GM08714 (cell line): ENCODE measurements around the gene PPP3CA.

Experiments
- H3K4me3 ChIP-seq: fragments of 200-500 bp; sonication (Bioruptor generic); 2 replicates; pipeline ENCODE4 v1.5.1; 2014; ENCODE audit warnings: mild to moderate bottlenecking, low read length, inconsistent platforms
- ZNF274 ChIP-seq: IDR thresholded peaks from 2 replicates; pipeline ENCODE4 v1.6.1; 2012; ENCODE audit warnings: mild to moderate bottlenecking, low read depth, low read length

The PPP3CA gene

GRCh38 chr4:101071241-101071640 is 276.1 kb downstream of the PPP3CA start:
- H3K4me3 ChIP-seq = no peak overlapping the region
- no peak for TF ChIP-seq ZNF274

GRCh38 chr4:101068115-101068514 is 279.2 kb downstream of the PPP3CA start:
- no peak overlapping the region for H3K4me3 ChIP-seq
- no peak for TF ChIP-seq ZNF274

- TF ChIP-seq ZNF274 = no peak
These were observed 279.9 kb downstream of the PPP3CA start for GRCh38 chr4:101067383-101067782.

GRCh38 chr4:101066626-101067170 is 280.6 kb downstream of the PPP3CA start:
- no peak for TF ChIP-seq ZNF274

More at GRCh38 chr4:101067383-101067782, 279.9 kb downstream of the PPP3CA start:
- no peak overlapping the region for H3K4me3 ChIP-seq

GRCh38 chr4:101065935-101066485 is 281.3 kb downstream of the PPP3CA start:
- no peak for TF ChIP-seq ZNF274
- no peak overlapping the region for H3K4me3 ChIP-seq

More at GRCh38 chr4:101066626-101067170, 280.6 kb downstream of the PPP3CA start:
- H3K4me3 ChIP-seq = no peak overlapping the region

- no peak overlapping the region for H3K4me3 ChIP-seq
- no peak for TF ChIP-seq ZNF274
These were observed 282.0 kb downstream of the PPP3CA start for GRCh38 chr4:101065346-101065745.

GRCh38 chr4:101064541-101065180 is 282.7 kb downstream of the PPP3CA start:
- H3K4me3 ChIP-seq = no peak overlapping the region
- no peak for TF ChIP-seq ZNF274

GRCh38 chr4:101055392-101055791 is 291.9 kb downstream of the PPP3CA start:
- H3K4me3 ChIP-seq = no peak overlapping the region
- no peak for TF ChIP-seq ZNF274

- H3K4me3 ChIP-seq = no peak overlapping the region
- TF ChIP-seq ZNF274 = no peak
These were observed 296.5 kb downstream of the PPP3CA start for GRCh38 chr4:101050837-101051205.

GRCh38 chr4:101050088-101050836 is 297.1 kb downstream of the PPP3CA start:
- TF ChIP-seq ZNF274 = no peak
- H3K4me3 ChIP-seq = no peak overlapping the region

- no peak overlapping the region for H3K4me3 ChIP-seq
- TF ChIP-seq ZNF274 = no peak
These were observed 297.8 kb downstream of the PPP3CA start for GRCh38 chr4:101049549-101050001.

GRCh38 chr4:101044766-101045165 is 302.6 kb downstream of the PPP3CA start:
- no peak for TF ChIP-seq ZNF274
- H3K4me3 ChIP-seq = no peak overlapping the region

GRCh38 chr4:101042847-101043246 is 304.5 kb downstream of the PPP3CA start:
- H3K4me3 ChIP-seq = no peak overlapping the region
- no peak for TF ChIP-seq ZNF274

GRCh38 chr4:101040776-101041175 is 306.6 kb downstream of the PPP3CA start:
- no peak for TF ChIP-seq ZNF274
- no peak overlapping the region for H3K4me3 ChIP-seq

- no peak for TF ChIP-seq ZNF274
- H3K4me3 ChIP-seq = no peak overlapping the region
These were observed 308.0 kb downstream of the PPP3CA start for GRCh38 chr4:101039367-101039766.
